Measurements from ENCODE around the gene FAXDC2. TPM values are rescaled to one million over a fixed set of nuclear protein-coding genes. Genes with fewer than 3 reads are reported as not detected.

FAXDC2 gene
- total and polyA plus RNA-seq, 2 of the 13 experiments (the other 11 are each of a cell fraction or from before 2014, with no cell fraction given): 4.7 to 58.8 TPM

DNA sequence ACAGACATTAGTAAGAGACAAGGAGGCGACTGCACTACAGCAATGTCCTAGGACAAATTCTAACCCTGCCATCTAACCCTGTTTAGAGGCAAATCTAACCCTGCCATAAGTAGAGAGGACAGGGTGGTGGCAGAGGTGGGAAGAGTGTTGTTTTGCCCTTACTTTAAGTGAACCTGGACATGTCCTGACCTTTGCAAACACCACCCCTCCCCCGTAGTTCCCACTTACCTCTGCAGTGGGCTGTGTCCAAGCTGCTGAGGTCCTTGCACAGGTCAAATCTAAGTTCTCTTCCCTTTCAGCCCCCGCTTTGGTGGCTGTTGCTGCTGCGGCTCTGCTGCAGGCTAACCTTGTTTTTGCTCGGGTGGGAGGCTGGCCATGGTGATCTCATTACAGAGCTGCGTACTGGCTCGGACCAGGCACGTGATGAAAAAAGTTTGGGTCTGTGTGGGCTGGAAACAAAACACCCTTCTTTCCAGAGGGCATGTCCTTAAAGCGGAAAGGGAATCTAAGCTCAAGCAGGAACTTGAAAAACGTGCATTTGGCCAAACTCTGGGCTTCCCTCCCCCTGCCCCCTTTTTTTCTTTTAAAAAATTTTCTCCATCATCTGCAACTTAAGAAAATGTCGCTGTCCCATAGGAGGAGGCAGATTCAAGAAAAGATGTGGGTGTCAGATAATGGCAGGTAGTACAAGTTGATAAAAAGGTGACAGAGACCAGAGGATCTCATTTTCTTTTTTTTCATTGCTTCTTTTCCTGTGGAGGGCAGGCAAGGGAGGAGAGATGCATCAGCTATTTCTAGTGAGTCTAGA is at the start of gene FAXDC2 (continued):
- TF ChIP-seq, protein P1, sequence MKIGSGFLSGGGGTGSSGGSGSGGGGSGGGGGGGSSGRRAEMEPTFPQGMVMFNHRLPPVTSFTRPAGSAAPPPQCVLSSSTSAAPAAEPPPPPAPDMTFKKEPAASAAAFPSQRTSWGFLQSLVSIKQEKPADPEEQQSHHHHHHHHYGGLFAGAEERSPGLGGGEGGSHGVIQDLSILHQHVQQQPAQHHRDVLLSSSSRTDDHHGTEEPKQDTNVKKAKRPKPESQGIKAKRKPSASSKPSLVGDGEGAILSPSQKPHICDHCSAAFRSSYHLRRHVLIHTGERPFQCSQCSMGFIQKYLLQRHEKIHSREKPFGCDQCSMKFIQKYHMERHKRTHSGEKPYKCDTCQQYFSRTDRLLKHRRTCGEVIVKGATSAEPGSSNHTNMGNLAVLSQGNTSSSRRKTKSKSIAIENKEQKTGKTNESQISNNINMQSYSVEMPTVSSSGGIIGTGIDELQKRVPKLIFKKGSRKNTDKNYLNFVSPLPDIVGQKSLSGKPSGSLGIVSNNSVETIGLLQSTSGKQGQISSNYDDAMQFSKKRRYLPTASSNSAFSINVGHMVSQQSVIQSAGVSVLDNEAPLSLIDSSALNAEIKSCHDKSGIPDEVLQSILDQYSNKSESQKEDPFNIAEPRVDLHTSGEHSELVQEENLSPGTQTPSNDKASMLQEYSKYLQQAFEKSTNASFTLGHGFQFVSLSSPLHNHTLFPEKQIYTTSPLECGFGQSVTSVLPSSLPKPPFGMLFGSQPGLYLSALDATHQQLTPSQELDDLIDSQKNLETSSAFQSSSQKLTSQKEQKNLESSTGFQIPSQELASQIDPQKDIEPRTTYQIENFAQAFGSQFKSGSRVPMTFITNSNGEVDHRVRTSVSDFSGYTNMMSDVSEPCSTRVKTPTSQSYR (CRISPR knock-in tag; IDR thresholded peaks at IDR 0.05; ENCODE audit: borderline replicate concordance): peak; percentile 67; the same call in 1 of the 2 replicates
- TF ChIP-seq NR2F6 (IDR thresholded peaks at IDR 0.05): 0 out of 2 replicates have a peak, but pooled peaks have one; percentile 20
- TF ChIP-seq NR2F6 (CRISPR knock-in tag; IDR thresholded peaks at IDR 0.05): peak; percentile 55
- TF ChIP-seq ZNF552 (CRISPR knock-in tag; IDR thresholded peaks at IDR 0.05; ENCODE audit: borderline replicate concordance): no peak
- TF ChIP-seq, protein P2, sequence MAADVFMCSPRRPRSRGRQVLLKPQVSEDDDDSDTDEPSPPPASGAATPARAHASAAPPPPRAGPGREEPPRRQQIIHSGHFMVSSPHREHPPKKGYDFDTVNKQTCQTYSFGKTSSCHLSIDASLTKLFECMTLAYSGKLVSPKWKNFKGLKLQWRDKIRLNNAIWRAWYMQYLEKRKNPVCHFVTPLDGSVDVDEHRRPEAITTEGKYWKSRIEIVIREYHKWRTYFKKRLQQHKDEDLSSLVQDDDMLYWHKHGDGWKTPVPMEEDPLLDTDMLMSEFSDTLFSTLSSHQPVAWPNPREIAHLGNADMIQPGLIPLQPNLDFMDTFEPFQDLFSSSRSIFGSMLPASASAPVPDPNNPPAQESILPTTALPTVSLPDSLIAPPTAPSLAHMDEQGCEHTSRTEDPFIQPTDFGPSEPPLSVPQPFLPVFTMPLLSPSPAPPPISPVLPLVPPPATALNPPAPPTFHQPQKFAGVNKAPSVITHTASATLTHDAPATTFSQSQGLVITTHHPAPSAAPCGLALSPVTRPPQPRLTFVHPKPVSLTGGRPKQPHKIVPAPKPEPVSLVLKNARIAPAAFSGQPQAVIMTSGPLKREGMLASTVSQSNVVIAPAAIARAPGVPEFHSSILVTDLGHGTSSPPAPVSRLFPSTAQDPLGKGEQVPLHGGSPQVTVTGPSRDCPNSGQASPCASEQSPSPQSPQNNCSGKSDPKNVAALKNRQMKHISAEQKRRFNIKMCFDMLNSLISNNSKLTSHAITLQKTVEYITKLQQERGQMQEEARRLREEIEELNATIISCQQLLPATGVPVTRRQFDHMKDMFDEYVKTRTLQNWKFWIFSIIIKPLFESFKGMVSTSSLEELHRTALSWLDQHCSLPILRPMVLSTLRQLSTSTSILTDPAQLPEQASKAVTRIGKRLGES (CRISPR knock-in tag; IDR thresholded peaks at IDR 0.05; ENCODE audit: borderline replicate concordance): no peak
- TF ChIP-seq ZNF225 (CRISPR knock-in tag; IDR thresholded peaks at IDR 0.05): no peak
- TF ChIP-seq PHF8 (CRISPR knock-in tag; IDR thresholded peaks at IDR 0.05): peak; percentile 59
- TF ChIP-seq ZNF317 (CRISPR knock-in tag; IDR thresholded peaks at IDR 0.05): peak; percentile 45; the same call in 1 of the 2 replicates
- peak; percentile 38; the same call in 1 of the 2 replicates for TF ChIP-seq ZNF441 (CRISPR knock-in tag; IDR thresholded peaks at IDR 0.05; ENCODE audit: borderline replicate concordance)
- TF ChIP-seq SAP130 (CRISPR knock-in tag; IDR thresholded peaks at IDR 0.05; ENCODE audit: low read depth): peak; percentile 81
- peak; percentile 59; the same call in 1 of the 2 replicates for TF ChIP-seq FOXK1 (CRISPR knock-in tag; IDR thresholded peaks at IDR 0.05; ENCODE audit: borderline replicate concordance, low read depth)
- TF ChIP-seq ZNF773 (CRISPR knock-in tag; IDR thresholded peaks at IDR 0.05; ENCODE audit: borderline replicate concordance): no peak
- peak; percentile 76 for TF ChIP-seq BHLHE40 (IDR thresholded peaks at IDR 0.05; ENCODE audit: low read length)
- peak; percentile 38; the same call in 1 of the 2 replicates for TF ChIP-seq SP4 (CRISPR knock-in tag; IDR thresholded peaks at IDR 0.05)
- peak; percentile 83 for TF ChIP-seq ZNF687 (CRISPR knock-in tag; IDR thresholded peaks at IDR 0.05)
- TF ChIP-seq EED (CRISPR knock-in tag; IDR thresholded peaks at IDR 0.05): no peak
- TF ChIP-seq SRF (IDR thresholded peaks at IDR 0.05; ENCODE audit: low read depth, low read length): no peak
- TF ChIP-seq, protein P3, sequence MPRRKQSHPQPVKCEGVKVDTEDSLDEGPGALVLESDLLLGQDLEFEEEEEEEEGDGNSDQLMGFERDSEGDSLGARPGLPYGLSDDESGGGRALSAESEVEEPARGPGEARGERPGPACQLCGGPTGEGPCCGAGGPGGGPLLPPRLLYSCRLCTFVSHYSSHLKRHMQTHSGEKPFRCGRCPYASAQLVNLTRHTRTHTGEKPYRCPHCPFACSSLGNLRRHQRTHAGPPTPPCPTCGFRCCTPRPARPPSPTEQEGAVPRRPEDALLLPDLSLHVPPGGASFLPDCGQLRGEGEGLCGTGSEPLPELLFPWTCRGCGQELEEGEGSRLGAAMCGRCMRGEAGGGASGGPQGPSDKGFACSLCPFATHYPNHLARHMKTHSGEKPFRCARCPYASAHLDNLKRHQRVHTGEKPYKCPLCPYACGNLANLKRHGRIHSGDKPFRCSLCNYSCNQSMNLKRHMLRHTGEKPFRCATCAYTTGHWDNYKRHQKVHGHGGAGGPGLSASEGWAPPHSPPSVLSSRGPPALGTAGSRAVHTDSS (CRISPR knock-in tag; conservative IDR thresholded peaks at IDR 0.05): no peak

Data from HepG2 (cell line).